Activated CD4-positive, alpha-beta T cell treated with anti-CD3 and anti-CD28 coated beads, Interleukin-2, Interleukin-6, amounts not matched to agents 100 ng/mL and 50 ng/mL, durations not matched to agents 16 hours and 8 hours (primary cell): ENCODE data around the gene CALN1.

Experiments
- DNase-seq: peaks from one replicate; pipeline ENCODE4 v3.0.0-alpha.2; 2020

The CALN1 gene

GRCh38 chr7:72321637-72322036 is 90.5 kb downstream of the CALN1 start:
- no peak for DNase-seq

GRCh38 chr7:72321081-72321480 is 91.1 kb downstream of the CALN1 start:
- no peak for DNase-seq

- no peak for DNase-seq
Observed at GRCh38 chr7:72317341-72317740, 94.8 kb downstream of the CALN1 start.

GRCh38 chr7:72316148-72316547 is 96.0 kb downstream of the CALN1 start:
- DNase-seq = no peak

- DNase-seq = no peak
Observed at GRCh38 chr7:72313906-72314305, 98.2 kb downstream of the CALN1 start.

GRCh38 chr7:72310301-72310700 is 101.8 kb downstream of the CALN1 start:
- DNase-seq = no peak

GRCh38 chr7:72309476-72309875 is 102.7 kb downstream of the CALN1 start:
- no peak for DNase-seq

GRCh38 chr7:72308986-72309385 is 103.2 kb downstream of the CALN1 start:
- no peak for DNase-seq

GRCh38 chr7:72307566-72307965 is 104.6 kb downstream of the CALN1 start:
- no peak for DNase-seq

- DNase-seq = no peak
Observed at GRCh38 chr7:72298912-72299311, 113.2 kb downstream of the CALN1 start.

- DNase-seq = no peak
Observed at GRCh38 chr7:72298091-72298490, 114.0 kb downstream of the CALN1 start.

GRCh38 chr7:72297636-72298035 is 114.5 kb downstream of the CALN1 start:
- DNase-seq = no peak

GRCh38 chr7:72292794-72293193 is 119.3 kb downstream of the CALN1 start:
- DNase-seq = no peak

- DNase-seq = no peak
Observed at GRCh38 chr7:72292118-72292517, 120.0 kb downstream of the CALN1 start.

- no peak for DNase-seq
Observed at GRCh38 chr7:72286519-72286918, 125.6 kb downstream of the CALN1 start.

- DNase-seq = no peak
Observed at GRCh38 chr7:72283309-72283708, 128.8 kb downstream of the CALN1 start.

GRCh38 chr7:72281308-72281707 is 130.8 kb downstream of the CALN1 start:
- no peak for DNase-seq

- no peak for DNase-seq
Observed at GRCh38 chr7:72279203-72279602, 132.9 kb downstream of the CALN1 start.

- no peak for DNase-seq
Observed at GRCh38 chr7:72278550-72278949, 133.6 kb downstream of the CALN1 start.

GRCh38 chr7:72275382-72276070 is 136.6 kb downstream of the CALN1 start:
- DNase-seq = no peak

- no peak for DNase-seq
Observed at GRCh38 chr7:72272479-72272878, 139.7 kb downstream of the CALN1 start.

- DNase-seq = no peak
Observed at GRCh38 chr7:72268796-72269195, 143.3 kb downstream of the CALN1 start.

- no peak for DNase-seq
Observed at GRCh38 chr7:72268090-72268489, 144.0 kb downstream of the CALN1 start.

GRCh38 chr7:72267291-72267800 is 144.8 kb downstream of the CALN1 start:
- DNase-seq = no peak

GRCh38 chr7:72266771-72267170 is 145.4 kb downstream of the CALN1 start:
- no peak for DNase-seq
